GM19351 (cell line): ENCODE data around the gene FMO5.
"Not testable (repeated sequence)": the region's sequence is repeated elsewhere in the genome, so short reads cannot be mapped to it uniquely, and the experiment has no call there.

ENCODE experiments used
- ATAC-seq: cut with Tn5 transposase; IDR thresholded peaks from one replicate; pipeline ENCODE4 v1.9.1; 2021; ENCODE audit warnings: mild to moderate bottlenecking, moderate library complexity; ENCODE audit not compliant: unreplicated experiment

The FMO5 gene

DNA sequence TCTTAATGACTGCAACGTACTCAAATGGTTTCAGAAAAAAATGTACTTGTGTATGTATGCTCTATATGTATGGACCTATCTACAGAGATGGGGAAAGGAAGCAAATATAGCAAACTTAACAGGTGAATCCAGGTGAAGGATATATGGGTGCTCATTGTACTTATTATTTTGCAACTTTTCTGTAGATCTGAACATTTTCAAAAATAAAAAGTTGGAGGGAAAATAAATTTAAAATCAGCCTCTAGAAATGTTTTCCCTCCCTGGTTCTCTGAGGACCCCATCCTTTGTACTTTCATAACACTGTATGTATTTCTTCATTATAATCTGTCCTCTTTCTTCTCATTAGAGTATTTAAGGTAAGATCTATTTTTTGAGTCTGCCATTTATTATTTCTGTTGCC lies 17.9 kb downstream of the FMO5 start:
- ATAC-seq, result no peak

GRCh38 chr1:147204080-147204479 lies 21.1 kb downstream of the FMO5 start:
- ATAC-seq, result no peak

GRCh38 chr1:147202576-147202975 lies 22.6 kb downstream of the FMO5 start:
- ATAC-seq, result no peak

- ATAC-seq, result no peak
Measured at GRCh38 chr1:147201786-147202185, 23.4 kb downstream of the FMO5 start.

GRCh38 chr1:147201276-147201675 lies 23.9 kb downstream of the FMO5 start:
- no peak for ATAC-seq

- ATAC-seq, result not testable (repeated sequence)
Measured at GRCh38 chr1:147197324-147197723, 27.8 kb downstream of the FMO5 start.

DNA sequence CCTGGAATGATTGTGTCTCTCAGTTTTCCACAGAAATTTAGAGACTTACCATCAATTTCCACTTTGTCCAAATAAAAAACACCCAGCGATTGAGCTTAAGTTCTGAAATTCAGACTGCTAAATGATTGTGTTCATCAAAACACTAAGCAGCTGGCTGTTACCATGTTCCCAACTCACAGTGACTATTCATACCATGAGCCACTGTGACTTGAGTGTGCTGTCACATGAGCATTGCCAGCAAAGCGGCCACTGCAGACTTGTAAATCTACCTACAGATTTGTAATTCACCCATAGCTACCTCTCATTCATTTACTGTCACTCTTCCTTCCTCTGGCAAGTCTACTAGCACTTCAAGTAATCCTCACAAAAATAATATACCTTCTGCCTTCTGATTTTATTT lies 35.6 kb downstream of the FMO5 start:
- ATAC-seq, result no peak

DNA sequence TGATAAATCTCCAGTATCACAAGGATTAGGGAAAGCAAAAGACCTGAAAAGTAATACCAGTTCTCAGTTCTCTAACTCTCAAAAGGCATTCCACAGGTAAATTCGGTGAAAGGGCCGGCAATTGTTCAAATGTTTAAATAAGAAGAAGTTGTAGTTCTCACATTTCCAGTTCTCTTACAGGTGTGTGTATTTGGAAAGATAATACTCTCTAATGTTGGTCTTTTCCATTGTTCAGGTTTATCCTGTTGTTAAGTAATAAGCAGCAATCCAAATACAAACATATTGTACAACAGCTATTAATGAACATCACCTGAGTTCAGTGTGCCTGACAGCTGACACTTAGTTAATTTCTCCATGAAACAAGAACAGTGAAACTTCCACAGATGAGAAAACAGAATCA lies 39.7 kb downstream of the FMO5 start:
- no peak for ATAC-seq

GRCh38 chr1:147177611-147178380 lies 47.3 kb downstream of the FMO5 start:
- no peak for ATAC-seq

DNA sequence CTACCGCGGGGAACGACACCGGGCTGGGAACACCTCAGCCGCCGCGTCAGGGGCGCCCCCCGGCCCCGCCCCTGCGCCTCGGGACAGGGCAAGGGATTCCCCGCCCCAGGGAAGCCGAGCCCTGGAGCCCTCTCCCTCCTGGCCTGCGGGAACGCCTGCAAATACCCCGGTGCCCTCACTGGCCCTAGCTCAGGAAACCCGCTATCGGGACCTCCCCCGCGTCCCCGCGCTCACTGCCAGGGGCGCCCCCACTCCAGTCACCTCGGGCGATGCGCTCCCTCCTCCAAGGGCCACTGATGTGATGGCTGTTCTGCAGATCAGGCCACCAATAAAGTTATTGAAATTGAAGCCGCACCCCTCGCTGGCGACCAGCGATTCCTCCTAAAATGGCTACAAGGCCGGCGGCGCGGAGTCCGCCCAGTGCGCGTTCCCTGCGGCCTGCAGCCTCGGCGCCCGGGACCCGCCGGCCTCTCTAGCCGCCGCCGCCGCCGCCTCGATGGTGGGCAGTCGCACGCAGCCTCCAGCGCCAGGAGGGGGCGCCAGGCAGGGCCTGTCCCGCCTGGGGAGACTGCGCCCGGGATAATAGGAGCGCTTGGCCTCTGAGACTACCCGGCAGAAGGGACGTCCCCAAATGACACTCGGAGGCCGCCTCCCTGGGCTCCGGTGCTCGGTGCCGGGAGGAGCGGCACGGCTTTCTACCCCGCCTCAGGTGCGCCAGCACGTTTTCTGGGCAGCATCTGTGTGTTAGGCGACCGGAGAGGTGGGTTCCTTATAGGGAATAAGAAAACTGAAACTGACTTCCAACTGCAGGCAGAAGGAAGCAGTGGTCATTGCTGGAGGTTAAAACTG lies 52.7 kb downstream of the FMO5 start, which contains the start of gene PRKAB2:
PRKAB2 (minus strand) TSS at position 303 of the 849 bp plus-strand sequence. CDS start 326 bp downstream, outside the sequence.
- peak; percentile 84 for ATAC-seq

DNA sequence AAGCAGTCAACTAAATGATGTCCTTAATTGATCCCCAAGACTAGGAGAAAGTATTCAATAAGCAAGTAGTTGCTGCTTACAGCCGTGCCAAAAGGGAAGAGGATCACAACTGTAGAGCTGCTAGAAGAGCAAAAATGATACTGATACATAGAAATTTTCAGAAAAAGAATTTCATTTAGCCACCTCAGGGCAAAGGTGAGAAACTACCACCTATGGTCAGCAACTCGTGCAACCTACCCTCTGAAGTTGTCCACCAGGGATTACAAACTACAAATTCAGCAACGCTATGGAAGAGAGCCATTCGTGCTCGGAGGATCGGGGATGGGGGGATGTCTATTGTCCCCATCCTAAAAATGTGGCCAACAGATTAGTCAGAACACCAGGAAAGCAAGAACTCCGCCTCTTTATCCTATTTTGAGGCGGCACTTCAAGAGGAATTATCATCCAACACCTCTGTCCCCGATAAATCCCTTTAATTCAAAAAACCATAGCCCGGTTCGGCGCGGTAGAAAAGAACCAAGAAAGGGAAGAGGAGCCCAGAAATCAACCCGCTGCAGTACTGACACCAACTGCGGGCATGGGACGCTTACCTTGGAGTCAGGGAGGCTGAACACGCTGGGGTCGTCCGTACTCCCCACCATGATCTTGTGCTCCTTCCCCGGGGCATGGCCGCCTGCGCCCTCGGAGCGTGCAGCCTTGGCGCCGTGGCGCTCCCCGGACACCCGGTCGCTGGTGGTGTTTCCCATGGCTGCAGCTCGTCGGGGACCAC lies 53.6 kb downstream of the FMO5 start:
- no peak for ATAC-seq

DNA sequence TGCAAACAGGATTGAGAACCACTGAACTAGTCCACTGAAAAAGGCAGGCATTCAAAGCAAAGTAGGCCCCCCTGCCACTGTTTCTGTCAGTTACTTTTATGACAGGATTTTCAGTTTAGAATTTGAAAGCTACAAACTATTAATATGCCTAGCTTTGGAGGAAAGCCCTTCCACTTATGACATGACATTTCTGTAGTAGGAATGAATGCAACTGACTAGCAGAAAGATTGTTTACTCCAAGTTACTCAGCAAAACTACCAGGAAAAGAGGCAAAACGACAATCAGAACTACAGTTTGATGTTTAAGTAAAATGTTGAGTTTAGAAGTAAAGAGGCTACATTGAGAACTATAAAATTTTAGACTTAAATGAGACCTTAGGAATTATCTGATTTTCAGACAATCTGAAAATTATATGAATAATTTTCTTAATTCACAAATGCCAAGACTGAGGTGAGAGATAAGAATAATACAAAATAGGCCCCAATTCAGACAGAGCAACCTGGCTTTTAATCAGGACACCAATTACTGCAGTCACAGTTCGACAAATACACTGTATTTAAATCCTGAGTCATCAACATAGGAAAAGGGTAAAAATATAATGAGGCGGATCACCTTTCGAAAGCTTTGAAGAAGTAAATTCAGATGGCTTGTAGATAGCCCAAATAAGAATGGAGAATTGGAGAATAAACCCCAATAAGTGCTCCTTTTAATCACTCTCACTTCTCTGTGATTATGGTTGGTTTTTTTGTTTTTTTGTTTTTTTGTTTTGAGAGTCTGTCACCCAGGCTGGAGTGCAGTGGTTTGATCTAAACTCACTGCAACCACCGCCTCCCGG lies 55.1 kb downstream of the FMO5 start:
- no peak for ATAC-seq

DNA sequence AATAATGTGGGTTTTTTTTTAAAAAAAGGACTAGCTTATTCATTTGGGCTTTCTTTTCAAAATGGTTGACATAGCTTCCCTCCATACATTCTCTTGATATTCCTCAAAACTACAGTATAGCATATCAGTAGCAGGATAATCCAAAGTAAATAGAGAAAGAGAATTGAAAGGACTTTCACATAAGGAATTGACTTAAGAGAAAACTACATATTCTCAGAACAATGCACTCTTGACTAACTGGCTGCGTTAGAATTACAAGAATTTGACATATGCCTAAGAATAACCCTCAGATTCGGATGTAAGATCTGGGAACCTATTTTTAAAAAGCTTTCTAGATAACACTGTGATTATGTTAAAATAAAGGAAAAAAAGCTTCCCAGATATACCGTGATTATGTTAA lies 56.0 kb downstream of the FMO5 start:
- no peak for ATAC-seq

DNA sequence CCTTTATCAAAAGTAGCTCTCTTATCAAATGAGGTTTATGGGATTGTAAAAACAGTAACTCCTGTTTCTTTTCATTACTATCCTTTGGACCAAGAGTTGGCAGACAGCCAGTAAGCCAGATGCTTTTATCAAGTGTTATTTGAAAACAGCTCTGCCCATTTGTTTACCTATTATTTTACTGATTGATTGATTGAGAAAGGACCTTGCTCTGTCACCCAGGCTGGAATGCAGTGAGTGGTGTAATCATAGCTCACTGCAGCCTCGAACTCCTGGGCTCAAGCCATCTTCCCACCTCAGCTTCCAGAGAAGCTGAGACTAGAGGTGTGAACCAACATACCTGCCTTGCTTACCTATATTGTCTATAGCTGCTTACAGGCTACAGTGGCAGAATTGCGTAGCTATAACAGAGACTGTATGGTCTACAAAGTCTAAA lies 56.5 kb downstream of the FMO5 start:
- ATAC-seq, result no peak

GRCh38 chr1:147167365-147167764 lies 57.8 kb downstream of the FMO5 start:
- no peak for ATAC-seq

DNA sequence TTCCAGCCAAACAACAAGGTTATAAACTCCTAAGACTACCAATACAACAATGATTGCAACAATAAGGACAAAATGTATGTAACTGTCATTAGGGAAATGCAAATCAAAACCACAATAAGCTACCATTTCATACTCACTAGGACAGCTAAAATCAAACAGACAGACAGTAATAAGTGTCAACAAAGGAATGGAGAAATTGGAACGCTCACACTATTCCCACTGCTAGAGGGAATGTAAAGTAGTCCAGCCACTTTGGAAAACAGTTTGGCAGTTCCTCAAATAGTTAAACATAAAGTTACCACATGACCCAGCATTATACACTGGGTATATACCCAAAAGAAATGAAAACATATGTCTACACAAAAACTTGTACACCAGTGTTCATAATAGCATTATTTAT lies 62.1 kb downstream of the FMO5 start:
- no peak for ATAC-seq

DNA sequence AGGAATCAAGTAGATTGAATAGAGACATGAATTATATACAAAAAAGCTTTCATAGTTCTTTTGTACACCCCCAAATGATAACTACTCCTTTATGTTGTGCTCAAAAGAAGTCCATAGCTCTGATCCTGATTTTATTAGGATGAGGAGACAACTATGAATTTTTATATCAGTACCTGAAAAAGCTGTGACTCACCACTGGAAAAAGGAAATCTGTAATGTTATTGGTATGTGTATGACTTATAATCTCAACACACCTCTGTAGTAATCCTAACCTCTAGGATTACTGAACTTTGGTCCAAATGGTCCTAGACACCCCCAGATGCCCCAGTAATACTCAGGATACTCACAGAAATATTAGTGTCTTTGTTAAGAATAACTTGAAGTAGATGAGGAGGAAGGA lies 63.0 kb downstream of the FMO5 start:
- ATAC-seq, result no peak

- ATAC-seq, result not testable (repeated sequence)
Measured at GRCh38 chr1:147157116-147157515, 68.0 kb downstream of the FMO5 start.

DNA sequence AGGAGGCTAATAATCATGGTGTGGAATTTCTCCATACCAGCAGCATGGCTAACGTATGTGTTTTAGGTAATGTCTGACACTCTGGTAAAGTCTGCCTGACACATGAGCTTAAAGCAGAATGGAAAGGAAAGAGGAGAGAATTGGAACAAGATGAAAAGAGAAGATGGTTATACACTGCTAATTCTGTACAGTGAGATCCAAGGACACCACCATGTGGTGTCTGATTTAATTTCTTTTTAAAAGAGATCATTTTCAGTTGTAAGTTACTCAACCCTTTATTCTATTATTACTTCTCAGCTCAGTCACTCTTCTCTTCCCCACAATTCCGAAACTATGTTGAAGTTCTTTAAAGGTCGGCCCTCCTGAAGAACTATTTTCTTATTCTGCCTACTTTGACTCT lies 68.5 kb downstream of the FMO5 start:
- ATAC-seq, result no peak

GRCh38 chr1:147152772-147153171 lies 72.4 kb downstream of the FMO5 start:
- no peak for ATAC-seq
